ENCODE results near the gene ATG4B.
"Not testable (repeated sequence)": the region's sequence is repeated elsewhere in the genome, so short reads cannot be mapped to it uniquely, and the experiment has no call there.

The ATG4B gene

DNA sequence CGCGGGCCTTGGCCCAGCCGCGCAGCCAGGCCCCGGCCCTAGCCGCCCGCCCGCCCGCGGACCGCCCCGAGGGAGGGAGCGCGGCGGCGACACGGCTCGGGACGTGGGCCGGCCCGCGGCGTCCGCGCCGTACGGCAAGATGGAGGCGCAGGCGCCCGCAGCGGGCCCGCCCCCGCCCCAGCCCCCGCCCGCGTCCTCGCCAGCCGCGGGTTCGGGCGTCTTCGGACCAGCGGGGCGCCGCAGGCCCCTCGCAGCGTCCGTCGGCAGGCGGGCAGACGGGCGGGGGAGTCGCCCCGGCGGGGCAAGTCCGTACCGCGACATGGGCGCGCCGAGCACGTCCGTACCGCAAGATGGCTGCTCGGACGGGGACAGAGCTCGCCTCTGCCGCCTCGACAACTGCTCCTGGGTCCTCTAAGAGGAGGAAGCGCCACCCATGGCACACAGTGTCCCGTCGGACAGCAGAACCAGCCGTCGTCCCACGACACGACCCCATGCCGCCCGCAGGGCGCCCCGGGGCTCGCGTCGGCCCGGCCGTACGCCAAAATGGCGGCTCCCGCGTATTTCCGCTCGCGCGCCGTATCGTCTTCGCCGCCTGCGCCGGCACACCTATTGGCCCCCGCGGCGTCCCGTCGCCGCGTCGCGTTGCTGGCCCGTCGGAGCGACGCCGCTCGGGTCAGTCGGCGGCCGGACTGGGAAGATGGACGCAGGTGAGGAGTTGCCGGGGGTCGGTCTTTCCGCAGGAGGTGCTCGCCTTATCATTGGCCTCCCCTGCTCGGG is at the start of gene ATG4B, which contains the start of gene THAP4:
TSS of gene ATG4B (plus strand) at position 676 of the 777 bp plus-strand sequence. CDS start at position 698, 22 bp downstream.
TSS of gene THAP4 (minus strand) at position 141 of the 777 bp plus-strand sequence. CDS start 141 bp downstream, outside the sequence.
- ChIA-PET CTCF (interaction anchor here (1.0 to 2.1 kb wide), 5 partner anchors 17 to 130 kb away, joined by 3 to 8 read pairs (median 4); partner anchors contain the start of gene STK25), POLR2A (interaction anchor here (0.5 to 1.6 kb wide), 3 partner anchors 126 to 135 kb away, joined by 3 to 4 read pairs (median 3); no protein-coding TSS in a partner anchor)
- TF ChIP-seq CTCF (IDR thresholded peaks at IDR 0.05; ENCODE audit: insufficient read depth, low read length, missing control alignments) = no peak
- DNase-seq (ENCODE audit: low read depth, low spot score) = peak; percentile 23
- peak within 1 kb of the TSS; percentile 91 for H3K4me3 ChIP-seq (ENCODE audit: low read depth, low read length)

DNA sequence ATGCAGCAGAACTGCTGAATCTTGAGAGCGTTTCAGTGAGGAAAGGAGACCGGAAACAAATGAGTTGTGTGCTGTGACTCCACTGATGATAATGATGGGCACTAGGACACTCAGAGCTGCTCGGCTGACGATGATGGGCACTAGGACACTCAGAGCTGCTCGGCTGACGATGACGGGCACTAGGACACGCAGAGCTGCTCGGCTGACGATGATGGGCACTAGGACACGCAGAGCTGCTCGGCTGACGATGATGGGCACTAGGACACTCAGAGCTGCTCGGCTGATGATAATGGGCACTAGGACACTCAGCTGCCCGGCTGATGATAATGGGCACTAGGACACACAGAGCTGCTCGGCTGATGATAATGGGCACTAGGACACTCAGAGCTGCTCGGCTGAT is 47.6 kb upstream of the ATG4B start:
- DNase-seq (ENCODE audit: low read depth, low spot score); POLR2A ChIA-PET; H3K4me3 ChIP-seq (ENCODE audit: low read depth, low read length); CTCF ChIA-PET: not testable (repeated sequence)

DNA sequence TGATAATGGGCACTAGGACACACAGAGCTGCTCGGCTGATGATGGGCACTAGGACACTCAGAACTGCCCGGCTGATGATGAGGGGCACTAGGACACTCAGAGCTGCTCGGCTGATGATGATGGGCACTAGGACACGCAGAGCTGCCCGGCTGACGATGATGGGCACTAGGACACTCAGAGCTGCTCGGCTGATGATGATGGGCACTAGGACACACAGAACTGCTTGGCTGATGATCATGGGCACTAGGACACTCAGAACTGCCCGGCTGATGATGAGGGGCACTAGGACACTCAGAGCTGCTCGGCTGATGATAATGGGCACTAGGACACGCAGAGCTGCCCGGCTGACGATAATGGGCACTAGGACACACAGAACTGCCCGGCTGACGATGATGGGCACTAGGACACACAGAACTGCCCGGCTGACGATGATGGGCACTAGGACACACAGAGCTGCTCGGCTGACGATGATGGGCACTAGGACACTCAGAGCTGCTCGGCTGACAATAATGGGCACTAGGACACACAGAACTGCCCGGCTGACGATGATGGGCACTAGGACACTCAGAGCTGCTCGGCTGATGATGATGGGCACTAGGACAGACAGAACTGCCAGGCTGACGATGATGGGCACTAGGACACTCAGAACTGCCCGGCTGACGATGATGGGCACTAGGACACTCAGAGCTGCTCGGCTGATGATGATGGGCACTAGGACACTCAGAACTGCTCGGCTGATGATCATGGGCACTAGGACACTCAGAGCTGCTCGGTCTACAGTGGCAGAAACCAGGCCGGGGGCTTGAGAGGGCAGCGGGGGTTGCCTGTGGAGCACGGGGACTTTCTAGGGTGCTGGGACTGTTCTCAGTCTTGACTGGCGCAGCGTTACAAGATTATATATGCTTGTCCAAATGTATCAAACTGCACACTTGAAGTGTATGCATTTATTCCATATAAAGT is 46.7 kb upstream of the ATG4B start:
- H3K4me3 ChIP-seq (ENCODE audit: low read depth, low read length); CTCF ChIA-PET; DNase-seq (ENCODE audit: low read depth, low spot score): not testable (repeated sequence)
- POLR2A ChIA-PET = interaction anchor here (0.9 kb wide), 1 partner anchor 20 kb away, joined by 3 read pairs; no protein-coding TSS in a partner anchor

DNA sequence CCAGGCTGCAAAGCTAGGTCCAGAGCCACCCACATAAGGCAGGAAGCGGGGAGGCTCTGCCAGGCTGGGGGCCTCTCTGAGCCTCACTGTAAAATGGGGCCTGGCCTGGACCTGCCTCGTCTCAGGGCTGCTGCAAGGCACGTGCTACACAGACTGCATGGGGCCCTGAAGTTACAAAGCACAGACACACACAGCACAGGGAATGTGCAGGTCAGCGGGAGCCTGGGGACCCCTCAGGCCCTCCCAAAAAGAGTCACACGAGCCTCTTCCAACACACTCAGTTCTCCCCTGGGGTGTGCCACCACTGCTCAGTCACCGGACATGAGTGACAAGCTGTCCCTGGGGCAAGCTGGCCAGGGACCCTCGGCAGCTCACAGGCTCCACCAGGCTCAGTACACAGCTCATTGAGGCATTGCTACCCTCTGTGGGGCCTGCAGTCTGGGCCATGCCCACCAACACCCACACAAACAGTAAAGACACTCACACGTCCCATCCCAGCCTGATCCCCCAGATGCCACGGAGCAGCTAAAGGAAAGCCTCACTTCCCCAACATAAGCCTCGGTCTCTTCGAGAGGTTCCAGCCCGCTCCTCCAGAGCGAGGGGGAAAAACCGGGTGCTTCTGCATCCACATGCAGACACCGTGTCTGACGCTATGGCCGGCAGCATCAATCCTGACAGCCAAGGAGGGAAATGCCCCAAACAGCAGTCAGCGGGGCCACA is 45.2 kb upstream of the ATG4B start:
- no peak overlapping the region for H3K4me3 ChIP-seq (ENCODE audit: low read depth, low read length)
- DNase-seq (ENCODE audit: low read depth, low spot score) = no peak
- CTCF ChIA-PET = no interaction called here
- POLR2A ChIA-PET = no interaction called here
- no peak for TF ChIP-seq CTCF (IDR thresholded peaks at IDR 0.05; ENCODE audit: insufficient read depth, low read length, missing control alignments)

DNA sequence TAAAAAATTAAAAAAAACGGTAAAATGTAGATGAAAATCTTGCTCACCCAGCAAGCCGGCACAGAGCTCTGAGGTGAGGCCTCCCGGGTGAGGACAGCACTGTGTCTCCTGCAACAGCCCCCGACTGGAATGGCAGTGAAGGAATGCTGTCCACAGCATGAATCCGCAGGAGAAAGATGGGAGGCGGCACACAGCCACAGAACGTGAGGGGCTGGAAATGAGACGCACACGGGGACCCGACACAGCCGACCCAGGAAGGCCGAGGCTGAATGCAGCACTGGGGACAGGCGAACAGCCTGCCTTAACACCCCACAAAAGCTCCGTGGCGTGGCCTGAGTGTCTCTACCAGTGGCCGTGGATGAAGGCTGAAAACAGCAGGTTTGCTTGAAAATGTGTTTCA is 44.2 kb upstream of the ATG4B start:
- ChIA-PET CTCF (no interaction called here), POLR2A (no interaction called here)
- TF ChIP-seq CTCF (IDR thresholded peaks at IDR 0.05; ENCODE audit: insufficient read depth, low read length, missing control alignments) = no peak

GRCh38 chr2:241595600-241596140 is 41.8 kb upstream of the ATG4B start:
- no peak for DNase-seq (ENCODE audit: low read depth, low spot score)
- CTCF ChIA-PET = interaction anchor here (0.6 kb wide), 1 partner anchor 18 kb away, joined by 3 read pairs; no protein-coding TSS in a partner anchor

More for the DNA sequence above, 44.2 kb upstream of the ATG4B start:
- no peak overlapping the region for H3K4me3 ChIP-seq (ENCODE audit: low read depth, low read length)
- DNase-seq (ENCODE audit: low read depth, low spot score) = no peak

More at GRCh38 chr2:241595600-241596140, 41.8 kb upstream of the ATG4B start:
- H3K4me3 ChIP-seq (ENCODE audit: low read depth, low read length) = no peak overlapping the region
- peak; percentile 4 for TF ChIP-seq CTCF (IDR thresholded peaks at IDR 0.05; ENCODE audit: insufficient read depth, low read length, missing control alignments)
- POLR2A ChIA-PET = interaction anchor here (0.6 kb wide), 1 partner anchor 241 kb away, joined by 3 read pairs; no protein-coding TSS in a partner anchor
